GM19025 (cell line): ENCODE results near the gene SEPTIN8.

Experiments used
- ATAC-seq: cut with Tn5 transposase; IDR thresholded peaks from one replicate; pipeline ENCODE4 v1.9.1; 2021; ENCODE audit warnings: mild to moderate bottlenecking, low read depth, moderate library complexity; ENCODE audit not compliant: unreplicated experiment

SEPTIN8 gene

DNA sequence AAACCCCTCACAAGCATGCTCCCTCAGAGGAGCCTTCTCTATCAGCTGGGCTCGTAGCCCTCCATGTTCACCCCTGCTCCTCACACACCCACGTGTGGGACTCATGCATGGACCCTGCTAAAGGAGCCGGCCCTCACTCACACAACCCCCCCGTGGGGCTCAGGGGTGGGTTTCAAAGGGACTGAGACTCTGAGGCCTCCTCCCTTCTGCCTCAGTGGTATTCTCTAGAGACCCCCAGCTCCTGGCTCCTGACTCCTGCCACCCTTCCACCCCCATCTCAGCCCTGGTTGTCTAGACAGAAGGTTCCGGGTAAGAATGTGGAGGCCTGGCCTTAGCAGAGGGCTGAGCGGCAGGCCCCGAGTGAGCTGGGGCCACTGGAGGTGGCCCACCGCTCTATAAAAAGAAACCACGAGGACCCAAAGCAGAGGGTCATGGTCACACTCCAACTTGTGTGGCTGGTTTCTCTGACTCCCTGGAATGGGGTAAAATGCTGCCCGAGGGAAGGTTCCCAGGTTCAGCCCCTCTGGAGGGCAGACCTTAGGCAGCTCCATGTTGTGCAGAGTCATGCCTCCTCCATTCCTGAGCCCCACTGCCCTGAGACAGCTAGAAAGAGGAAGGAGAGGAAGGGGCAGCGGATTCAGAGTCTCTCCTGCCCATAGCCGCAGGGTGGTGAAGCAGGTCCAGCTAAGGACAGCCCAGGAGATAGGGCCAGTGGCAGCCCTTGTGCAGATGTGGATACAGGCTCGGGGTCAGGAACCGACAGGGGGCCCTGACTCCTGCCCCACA, 10.8 kb downstream of the SEPTIN8 start:
- no peak for ATAC-seq

DNA sequence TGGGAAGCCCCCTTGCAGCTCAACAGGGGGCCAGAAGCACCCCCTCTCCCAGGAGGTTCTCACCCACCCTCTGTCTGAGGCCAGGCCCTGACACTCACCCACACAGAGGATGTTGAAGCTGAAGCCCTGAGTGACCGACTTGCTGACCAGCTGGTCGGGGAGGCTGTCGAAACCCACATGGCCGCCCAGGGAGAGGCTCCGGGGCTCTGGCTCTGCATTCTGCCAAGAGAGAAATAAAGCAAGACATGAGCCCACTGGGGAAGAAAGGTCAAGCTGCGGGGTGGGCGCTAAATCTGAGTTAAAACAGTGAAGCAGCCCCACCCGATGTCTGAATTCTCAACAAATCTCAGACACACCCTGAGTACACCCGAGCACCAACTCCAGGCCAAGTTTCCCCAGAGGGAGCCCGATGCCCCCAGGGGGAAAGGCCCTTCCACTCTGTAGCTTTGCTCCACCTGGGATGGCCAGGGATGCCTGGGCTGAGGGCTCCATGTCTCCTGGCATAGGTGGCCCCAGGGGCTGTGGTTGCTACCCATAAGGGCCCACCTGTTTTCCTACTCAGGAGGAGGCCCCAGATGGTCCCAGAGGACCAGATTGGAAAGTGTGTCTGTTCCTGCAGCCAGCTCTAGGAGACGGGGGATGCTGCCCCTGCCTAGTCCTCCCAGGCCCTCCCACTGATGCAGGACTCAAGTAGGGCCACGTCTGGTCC, 11.6 kb downstream of the SEPTIN8 start:
- ATAC-seq: no peak

DNA sequence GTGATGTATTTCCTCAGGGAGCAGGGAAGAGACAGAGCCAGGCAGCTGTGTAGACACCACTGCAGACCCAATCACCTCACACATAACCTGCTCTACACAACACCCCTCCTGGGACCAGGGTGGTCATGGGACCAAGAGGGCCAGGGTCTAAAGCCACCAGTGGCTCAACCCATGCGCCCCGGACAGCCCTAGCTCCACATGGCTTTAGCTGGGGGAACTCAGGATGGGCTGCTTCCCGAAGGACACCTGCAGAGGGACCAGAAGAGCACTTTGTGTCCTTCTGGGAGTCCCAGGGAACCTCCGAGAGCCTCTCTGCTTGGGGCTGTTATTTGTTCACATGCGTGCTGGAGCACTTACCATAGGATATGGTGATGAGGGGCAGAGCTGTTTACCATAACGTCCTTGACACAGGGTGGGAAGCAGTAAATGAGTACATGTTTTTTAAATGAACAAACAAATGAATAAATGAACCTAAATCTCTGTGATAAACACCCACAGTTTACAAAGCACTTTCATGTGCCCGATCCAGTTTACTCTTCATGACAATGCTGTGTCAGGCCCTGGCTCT, 12.3 kb downstream of the SEPTIN8 start:
- ATAC-seq: no peak

DNA sequence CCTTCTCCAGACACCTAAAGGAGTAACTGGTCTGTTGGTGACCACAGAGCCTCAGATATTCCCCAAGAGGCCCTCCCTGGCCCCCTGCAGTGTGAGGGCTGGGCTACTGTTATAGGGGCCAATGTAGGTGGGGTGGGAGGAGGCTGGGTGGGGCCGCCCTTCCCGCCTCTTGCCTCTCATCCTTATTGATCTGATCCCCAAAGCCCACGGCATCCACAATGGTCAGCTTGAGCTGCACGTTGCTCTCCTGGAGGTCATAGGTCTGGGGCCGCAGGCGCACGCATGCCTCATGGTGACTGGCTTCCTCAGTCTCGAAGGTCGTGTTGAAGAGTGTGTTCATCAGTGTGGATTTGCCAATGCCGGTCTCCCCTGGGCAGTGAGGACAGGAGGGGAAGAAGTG, 13.0 kb downstream of the SEPTIN8 start:
- no peak for ATAC-seq

DNA sequence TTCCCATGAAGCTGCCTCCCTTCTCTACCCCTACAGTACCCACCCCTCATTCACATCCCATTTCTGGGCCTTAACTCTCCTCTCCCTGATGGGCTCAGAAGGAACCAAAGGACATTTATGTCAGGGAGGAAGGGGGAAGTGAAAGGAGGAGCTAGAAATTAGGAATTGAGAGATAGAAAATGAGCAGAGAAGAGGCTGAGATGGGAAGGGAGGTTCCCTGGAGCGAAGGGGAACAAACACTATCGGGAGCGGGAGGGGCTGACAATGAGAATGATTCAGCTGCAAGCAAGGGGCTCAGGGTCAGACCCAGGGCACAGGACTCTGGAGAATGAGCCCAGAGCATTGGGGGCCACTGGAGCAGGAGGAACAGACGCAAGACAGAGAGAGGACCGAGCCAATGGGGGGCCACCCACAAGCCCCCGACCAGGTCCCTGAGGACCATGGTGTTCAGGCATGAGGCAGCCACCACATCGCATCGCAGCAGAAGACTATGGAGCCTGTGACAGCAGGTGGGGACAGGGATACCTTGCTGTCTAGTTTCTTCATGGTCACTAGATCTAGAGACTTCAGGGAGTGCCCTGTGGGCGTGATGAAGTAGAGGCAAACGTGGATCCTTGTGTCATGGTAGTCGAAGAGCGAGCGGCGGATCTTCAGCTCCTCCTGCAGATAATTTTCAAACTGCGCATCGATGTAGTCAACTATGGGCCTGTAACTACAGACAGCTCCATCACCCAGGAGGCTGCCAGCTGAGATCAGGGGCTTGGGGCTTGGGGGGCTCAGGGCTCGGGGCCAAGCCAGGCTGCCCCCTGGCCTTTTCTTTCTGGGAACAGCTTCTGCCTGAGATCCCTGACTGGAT, 13.6 kb downstream of the SEPTIN8 start:
- ATAC-seq: no peak

DNA sequence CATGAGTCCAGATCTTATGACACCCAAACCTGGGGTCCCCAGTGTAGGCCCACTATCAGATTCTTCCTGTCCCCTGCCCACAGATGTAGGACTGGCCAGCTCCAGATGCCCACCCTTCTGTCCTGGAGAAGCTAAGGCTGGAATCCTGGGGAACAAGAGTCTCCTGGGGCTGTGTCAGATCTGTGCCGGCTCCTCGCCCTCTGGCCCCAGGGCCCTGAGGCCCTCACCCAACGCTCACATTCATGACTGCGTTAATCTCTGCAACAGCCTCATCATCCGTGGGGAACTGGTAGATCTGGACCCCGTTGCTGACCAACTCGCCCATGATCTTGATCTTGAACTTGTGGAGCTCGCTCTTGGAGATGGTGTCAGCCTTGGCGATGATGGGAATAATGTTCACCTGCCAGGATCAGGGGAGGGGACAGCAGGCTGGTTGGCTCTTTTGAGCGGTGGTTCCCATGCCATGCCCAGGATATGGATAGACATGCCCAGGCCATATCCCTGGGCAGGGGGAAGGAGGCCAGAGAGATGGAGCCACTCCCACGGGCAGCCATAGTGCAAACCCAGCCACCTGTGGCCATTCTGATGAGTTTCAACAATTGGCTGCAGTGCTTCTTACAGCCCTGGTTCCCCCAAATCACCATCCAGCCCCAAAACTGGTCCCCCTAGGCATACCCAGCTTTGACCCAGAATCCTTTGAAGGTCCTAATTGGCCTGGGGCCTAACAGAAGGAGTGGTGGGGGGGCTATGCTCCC, 14.6 kb downstream of the SEPTIN8 start:
- no peak for ATAC-seq

DNA sequence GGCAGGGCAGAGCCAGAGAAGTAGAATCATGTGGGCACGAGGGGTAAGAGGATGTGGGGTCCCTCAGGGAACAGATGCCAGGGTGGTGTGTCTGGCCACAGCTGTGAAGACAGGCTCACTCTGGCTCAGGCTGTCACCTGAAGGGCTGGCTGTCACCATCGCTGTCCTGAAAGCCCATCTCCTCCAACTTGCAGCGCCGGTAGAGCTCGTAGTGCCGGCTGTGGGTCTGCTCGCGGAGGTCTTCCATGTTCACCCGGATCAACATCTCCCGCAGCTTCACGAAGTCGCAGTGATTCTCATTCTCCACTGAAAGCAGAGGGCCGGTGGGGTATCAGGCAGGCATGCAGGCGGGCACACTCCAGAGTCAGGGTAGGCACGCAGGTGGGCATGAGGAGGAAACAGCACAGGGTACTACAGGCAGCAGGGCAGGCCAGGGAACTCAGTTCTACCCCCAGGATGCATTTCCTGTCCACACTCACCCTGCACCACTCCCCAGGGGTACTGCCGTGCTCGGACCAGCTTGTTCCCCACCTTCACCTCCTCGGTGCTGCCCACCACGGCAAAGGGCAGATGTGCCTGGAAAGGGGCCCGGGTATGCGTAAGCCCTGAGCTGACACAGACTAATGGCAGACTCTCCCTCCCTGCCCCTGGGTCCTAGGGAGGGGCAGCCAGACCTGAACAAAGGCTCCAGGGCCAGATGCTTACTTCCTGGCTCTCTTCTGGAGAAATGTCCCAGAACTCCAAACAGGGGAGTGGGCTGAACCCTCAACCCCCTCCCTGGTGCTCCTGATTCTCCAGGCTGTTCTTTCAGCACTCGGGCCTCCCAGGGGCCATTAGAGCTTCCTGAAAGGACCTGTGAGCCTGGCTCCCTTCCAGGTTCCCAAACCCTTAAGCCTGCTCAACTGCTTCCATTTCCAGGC, 15.5 kb downstream of the SEPTIN8 start:
- no peak for ATAC-seq

DNA sequence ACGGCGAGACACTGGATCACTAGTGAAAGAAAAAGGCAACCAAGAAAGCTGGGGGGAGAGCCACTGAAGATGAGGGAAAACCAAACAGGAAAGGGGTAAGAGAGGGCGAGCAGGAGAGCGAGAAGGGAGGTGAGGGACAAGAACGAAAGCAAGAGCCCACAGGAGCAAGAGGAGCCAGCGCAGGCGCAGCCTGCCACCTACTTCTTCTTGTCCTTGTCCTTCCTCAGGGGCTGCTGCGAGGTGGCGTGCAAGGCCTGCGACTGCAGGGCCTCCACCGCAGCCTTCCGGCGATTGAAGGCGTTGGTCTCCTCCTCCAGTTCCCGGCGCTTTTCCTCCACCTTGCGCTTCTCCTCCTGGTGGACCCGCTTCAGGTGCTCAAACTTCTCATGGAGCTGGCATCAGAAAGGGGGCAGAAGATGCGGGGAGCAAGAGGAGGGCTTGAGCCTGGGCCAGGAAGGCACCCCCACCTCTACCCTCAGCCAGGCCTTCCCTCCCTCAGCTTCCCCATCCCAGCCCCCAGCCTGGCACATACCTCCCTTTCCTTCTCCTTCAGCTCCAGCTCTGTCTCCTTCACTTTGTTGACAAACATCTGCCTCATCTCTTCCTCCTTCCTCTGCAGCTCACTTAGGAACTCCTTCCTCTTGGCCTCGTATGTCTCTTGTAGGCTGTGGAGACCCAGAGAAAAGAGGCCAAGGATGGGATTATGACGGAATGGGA, 16.3 kb downstream of the SEPTIN8 start:
- no peak for ATAC-seq

DNA sequence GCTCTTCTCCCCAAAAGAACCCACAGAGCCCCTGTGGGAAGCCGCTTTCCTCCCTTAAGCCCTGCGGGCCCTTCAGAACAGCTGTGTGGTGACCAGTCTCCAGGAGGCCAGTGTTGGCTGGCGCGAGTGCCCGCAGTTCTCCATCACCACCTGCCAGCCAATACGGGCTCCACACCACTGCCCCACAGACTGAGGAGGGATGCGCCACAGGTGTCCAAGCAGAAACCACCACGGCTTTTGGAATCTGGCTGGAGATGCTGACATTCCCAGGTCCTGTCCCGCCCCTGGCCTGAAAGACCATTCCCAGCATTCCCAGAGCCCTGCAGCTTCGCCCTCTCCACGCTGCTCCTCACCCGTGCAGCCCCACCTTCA, 17.0 kb downstream of the SEPTIN8 start:
- no peak for ATAC-seq

DNA sequence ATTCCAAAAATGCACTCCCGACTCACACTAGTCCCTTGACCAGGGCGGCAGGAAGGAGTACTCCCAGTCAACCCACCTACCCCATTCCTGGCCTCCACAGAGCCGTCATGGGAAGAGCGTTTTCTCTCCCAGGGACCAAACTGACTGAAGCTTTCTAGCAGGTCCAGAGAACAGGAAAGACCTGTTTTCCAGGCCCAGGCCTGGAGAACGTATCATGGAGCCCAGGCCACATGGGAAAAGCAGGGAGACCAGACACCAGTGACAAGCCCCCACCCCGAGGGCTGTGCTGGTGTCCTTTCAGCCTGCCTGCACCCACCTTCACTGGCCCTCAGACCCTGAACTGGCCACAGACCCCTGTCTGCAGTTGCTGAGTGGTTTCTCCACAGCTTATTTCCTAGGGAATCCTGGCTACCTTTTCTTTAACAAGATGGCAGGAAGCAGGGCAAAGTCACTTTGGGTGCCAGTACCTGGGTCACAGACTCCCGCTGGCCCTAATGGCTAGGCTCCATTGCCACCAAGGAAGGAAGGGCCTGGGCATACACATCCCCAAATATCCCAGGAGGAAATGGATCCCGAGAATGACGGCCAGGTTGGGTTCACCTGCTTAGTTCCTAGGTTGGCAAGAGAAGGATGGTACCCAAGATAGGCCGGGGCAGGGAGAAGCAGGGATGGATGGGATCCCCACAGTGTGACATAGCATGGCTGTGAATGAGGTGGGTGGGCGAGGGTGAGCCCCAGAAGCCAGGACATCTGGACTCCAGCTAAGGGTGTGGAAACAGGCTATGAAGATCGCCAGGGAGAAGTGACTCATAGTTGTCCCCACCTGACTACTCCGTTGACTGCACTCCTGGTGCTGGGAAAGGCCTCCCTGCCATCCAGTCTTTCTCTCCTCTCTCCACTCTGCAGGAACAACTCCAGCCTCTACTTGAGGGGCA, 17.7 kb downstream of the SEPTIN8 start:
- ATAC-seq: no peak

DNA sequence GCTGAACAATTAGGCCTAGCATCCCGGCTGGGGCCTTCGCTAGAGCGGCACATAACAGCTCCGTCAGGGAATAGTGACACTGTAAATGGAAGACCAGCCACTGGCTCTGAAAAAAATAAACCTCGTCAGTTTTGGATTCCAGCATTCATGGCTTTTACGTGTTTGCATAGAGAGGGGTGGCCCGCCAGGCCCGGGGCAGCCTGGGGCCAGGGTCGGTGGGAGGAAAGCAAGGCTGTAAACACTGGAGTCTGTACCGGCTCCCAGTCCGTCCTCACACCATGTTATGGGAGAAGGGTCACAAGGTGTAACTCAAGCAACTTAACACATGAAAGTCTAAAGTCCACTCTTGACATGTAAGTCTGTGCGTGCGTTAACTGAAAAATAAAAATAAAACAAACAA, 18.6 kb downstream of the SEPTIN8 start:
- ATAC-seq: no peak

DNA sequence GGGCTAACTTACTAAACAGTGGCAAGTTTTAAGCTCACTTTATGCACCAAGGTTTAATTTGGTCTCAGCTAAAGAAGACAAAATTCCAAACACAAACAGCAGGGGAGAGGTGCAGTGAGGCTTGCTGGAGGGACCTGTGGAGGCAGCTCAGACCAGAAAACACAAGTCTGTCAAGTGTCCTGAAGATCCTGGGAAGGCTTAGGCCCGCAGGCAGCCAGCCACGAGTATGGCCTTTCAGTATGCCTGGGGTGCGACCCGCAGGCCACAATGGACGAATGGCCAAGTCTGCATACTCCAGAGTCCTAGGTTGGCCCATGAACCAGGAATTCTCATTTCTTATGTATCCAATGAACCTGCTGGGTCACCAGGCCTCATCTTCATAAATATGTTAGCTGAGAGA, 20.5 kb downstream of the SEPTIN8 start:
- ATAC-seq: no peak

DNA sequence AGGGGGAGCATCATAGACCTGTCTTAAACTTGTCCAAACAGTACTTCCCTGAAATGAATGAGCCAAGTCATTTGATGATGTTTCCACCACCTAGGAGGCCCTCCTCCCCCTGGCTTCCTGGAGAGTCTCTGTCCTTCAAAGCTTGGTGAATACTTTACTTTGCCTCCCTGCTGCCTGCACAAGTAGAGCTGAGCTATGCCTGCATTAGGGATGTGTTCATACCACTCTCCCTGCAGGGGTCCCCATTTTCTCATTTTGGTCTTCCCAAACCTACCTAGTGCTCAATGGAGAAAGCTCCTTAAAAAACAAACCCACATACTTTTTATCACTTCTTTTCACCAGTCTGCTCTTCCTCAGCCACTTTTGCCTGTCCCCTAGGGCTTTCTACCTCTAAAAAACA, 22.1 kb downstream of the SEPTIN8 start:
- no peak for ATAC-seq

DNA sequence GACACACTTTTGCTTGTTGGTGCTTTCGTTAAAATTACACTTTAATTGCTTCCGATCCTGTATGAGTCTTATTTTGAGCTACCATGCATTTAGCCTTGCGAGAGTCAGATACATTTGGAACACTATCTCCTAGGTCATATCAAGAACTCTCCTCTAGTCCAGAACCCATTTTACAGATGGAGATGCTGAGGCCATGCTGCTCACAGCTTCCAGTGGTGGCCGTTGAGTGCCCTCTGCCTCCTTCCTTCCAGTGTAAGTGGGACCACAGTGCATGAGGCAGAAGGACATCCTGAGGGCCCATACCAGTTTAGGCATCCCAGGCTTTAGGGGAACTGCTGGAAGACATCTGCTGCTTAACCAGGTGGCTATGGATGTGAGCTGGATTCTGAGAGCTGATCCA, 22.9 kb downstream of the SEPTIN8 start:
- ATAC-seq: no peak

DNA sequence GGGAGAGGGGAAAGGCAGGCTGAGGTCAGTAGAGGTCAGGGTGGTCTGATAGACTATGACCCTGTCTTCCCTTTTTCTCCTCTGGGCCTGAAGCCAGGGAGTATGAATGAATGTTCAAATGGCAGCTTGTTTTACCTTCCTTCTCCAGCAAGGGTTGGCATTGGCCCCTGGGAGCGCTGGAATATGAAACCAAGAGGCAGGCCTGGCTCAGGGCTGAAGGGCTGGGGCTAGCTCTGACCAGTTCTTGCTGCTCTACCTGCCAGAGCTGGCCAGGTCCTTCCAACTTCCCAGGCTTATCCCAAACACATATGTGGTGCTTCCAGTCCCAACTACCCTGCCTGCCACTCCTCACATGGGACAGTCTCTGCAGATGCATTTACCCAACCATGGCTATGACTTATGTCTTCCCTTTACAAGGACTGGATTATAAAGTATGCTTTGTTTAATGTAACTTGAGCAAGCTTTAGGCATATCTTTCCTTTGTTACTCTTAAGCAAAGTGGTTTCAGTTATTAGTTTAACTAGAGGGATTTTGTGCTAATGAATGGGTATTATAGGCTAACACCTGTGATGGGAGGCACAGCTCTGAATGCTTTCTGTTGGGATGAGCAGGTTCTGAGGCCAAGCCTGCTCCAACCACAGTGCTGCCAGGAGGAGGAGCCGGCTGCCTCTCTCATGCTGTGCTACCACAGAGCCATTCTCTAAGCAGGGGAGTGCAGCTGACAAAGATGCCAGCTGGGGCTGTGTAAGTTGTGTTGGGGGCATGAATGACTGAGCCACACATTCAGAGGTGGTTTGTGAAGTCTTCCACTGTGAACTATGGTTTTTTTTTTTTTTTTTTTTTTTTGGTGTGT, 23.7 kb downstream of the SEPTIN8 start:
- ATAC-seq: no peak

DNA sequence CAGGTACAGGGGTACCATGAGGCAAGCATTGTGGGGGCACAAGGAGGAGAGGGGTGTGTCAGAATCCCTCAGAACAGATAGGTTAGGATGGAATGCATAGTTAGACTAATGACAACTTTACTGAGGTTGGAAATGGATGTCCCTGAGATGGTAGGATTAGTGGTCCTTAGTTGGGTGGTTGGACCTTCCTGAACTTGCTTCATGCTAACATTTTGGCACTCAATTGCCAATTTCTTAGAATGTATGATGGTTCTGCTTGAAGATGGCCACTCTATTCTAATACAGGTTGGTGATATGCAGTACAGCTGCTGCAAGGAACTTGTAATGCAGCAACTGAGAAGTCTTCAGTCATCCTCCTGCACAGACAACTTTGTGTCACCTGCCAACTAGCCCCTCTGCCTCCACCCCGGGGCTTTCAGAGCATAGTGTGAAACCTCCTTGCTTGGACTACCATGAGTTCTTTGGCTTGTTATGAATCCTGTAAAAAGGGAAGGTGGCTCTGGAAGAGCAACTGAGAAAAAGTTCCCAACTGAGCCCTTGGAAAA, 24.4 kb downstream of the SEPTIN8 start:
- no peak for ATAC-seq
